ENCODE measurements around the gene CDKN1A. TPM values are rescaled to one million over a fixed set of nuclear protein-coding genes. Genes with fewer than 3 reads are reported as not detected.
"Not testable (repeated sequence)": the region's sequence is repeated elsewhere in the genome, so short reads cannot be mapped to it uniquely, and the experiment has no call there.

The CDKN1A gene
- total RNA-seq, 1 donor from 2014 or later = 201 TPM

GRCh38 chr6:36650848-36651478, 27.6 kb upstream of the CDKN1A start:
- H3K36me3 Mint-ChIP-seq (ENCODE audit: unreplicated experiment) = no peaks in the 10 kb centered on the region
- H3K27me3 Mint-ChIP-seq (ENCODE audit: unreplicated experiment) = peaks cover 15% of the 10 kb centered on the region
- H3K27ac Mint-ChIP-seq (ENCODE audit: unreplicated experiment) = no peak overlapping the region
- peaks cover 13% of the 10 kb centered on the region for H3K4me1 Mint-ChIP-seq (ENCODE audit: unreplicated experiment)
- TF ChIP-seq CTCF (IDR thresholded peaks at IDR 0.05) = no peak
- no peak overlapping the region for H3K4me3 Mint-ChIP-seq (ENCODE audit: unreplicated experiment)
- no peak for DNase-seq (ENCODE audit: extremely low spot score, unreplicated experiment)
- H3K9me3 Mint-ChIP-seq (ENCODE audit: unreplicated experiment) = no peaks in the 10 kb centered on the region

GRCh38 chr6:36651659-36652379, 26.7 kb upstream of the CDKN1A start:
- Mint-ChIP-seq H3K27me3 (ENCODE audit: unreplicated experiment) (peaks cover 17% of the 10 kb centered on the region), H3K9me3 (ENCODE audit: unreplicated experiment) (no peaks in the 10 kb centered on the region), H3K27ac (ENCODE audit: unreplicated experiment) (no peak overlapping the region), H3K4me1 (ENCODE audit: unreplicated experiment) (peaks cover 13% of the 10 kb centered on the region), H3K4me3 (ENCODE audit: unreplicated experiment) (no peak overlapping the region), H3K36me3 (ENCODE audit: unreplicated experiment) (no peaks in the 10 kb centered on the region)
- no peak for TF ChIP-seq CTCF (IDR thresholded peaks at IDR 0.05)
- no peak for DNase-seq (ENCODE audit: extremely low spot score, unreplicated experiment)

- H3K27me3 Mint-ChIP-seq (ENCODE audit: unreplicated experiment) = peaks cover 20% of the 10 kb centered on the region
- H3K4me1 Mint-ChIP-seq (ENCODE audit: unreplicated experiment) = peaks cover 17% of the 10 kb centered on the region
- H3K4me3 Mint-ChIP-seq (ENCODE audit: unreplicated experiment); H3K27ac Mint-ChIP-seq (ENCODE audit: unreplicated experiment); H3K36me3 Mint-ChIP-seq (ENCODE audit: unreplicated experiment); H3K9me3 Mint-ChIP-seq (ENCODE audit: unreplicated experiment); DNase-seq (ENCODE audit: extremely low spot score, unreplicated experiment): not testable (repeated sequence)
Observed at GRCh38 chr6:36654469-36654868, 24.0 kb upstream of the CDKN1A start.

- no peaks in the 10 kb centered on the region for H3K36me3 Mint-ChIP-seq (ENCODE audit: unreplicated experiment)
- H3K27ac Mint-ChIP-seq (ENCODE audit: unreplicated experiment) = no peak overlapping the region
- H3K27me3 Mint-ChIP-seq (ENCODE audit: unreplicated experiment) = peaks cover 22% of the 10 kb centered on the region
- no peaks in the 10 kb centered on the region for H3K9me3 Mint-ChIP-seq (ENCODE audit: unreplicated experiment)
- H3K4me1 Mint-ChIP-seq (ENCODE audit: unreplicated experiment) = peaks cover 13% of the 10 kb centered on the region
- no peak for DNase-seq (ENCODE audit: extremely low spot score, unreplicated experiment)
- no peak overlapping the region for H3K4me3 Mint-ChIP-seq (ENCODE audit: unreplicated experiment)
- TF ChIP-seq CTCF (IDR thresholded peaks at IDR 0.05) = no peak
Observed at GRCh38 chr6:36655085-36655724, 23.3 kb upstream of the CDKN1A start.

- Mint-ChIP-seq H3K36me3 (ENCODE audit: unreplicated experiment) (no peaks in the 10 kb centered on the region), H3K4me3 (ENCODE audit: unreplicated experiment) (no peak overlapping the region), H3K27me3 (ENCODE audit: unreplicated experiment) (peaks cover 22% of the 10 kb centered on the region), H3K4me1 (ENCODE audit: unreplicated experiment) (peaks cover 13% of the 10 kb centered on the region), H3K27ac (ENCODE audit: unreplicated experiment) (no peak overlapping the region), H3K9me3 (ENCODE audit: unreplicated experiment) (no peaks in the 10 kb centered on the region)
- no peak for DNase-seq (ENCODE audit: extremely low spot score, unreplicated experiment)
- TF ChIP-seq CTCF (IDR thresholded peaks at IDR 0.05) = no peak
Observed at GRCh38 chr6:36656441-36656840, 22.1 kb upstream of the CDKN1A start.
